Tibial nerve (tissue), 4 donors: ENCODE data around the gene CERS6.
"Not testable (repeated sequence)": the region's sequence is repeated elsewhere in the genome, so short reads cannot be mapped to it uniquely, and the experiment has no call there.

Source experiments
- EP300 ChIP-seq, 2 donors: sonication (generic); formaldehyde crosslinking; IDR thresholded peaks; one replicate each; pipeline ENCODE4 v1.6.1; 2017; ENCODE audit warnings: antibody characterized with exemption in 2 of 2, mild to moderate bottlenecking in 1 of 2
- POLR2A ChIP-seq, 2 donors: fragments of 450-650 bp; IDR thresholded peaks; one replicate each; pipeline ENCODE4 v1.6.1; 2017; ENCODE audit warnings: antibody characterized with exemption in 2 of 2, mild to moderate bottlenecking in 2 of 2, moderate library complexity in 2 of 2
- TF ChIP-seq, protein P1 (sequence below), 5 experiments: fragments of 200-600 bp in 3 of 5; fragments of 450-650 bp in 2 of 5; sonication (generic) in 3 of 5; IDR thresholded peaks; one replicate each; pipeline ENCODE4 v1.5.1; 2016 to 2019; ENCODE audit warnings: antibody characterized with exemption in 5 of 5, mild to moderate bottlenecking in 3 of 5, moderate library complexity in 2 of 5

DNA sequence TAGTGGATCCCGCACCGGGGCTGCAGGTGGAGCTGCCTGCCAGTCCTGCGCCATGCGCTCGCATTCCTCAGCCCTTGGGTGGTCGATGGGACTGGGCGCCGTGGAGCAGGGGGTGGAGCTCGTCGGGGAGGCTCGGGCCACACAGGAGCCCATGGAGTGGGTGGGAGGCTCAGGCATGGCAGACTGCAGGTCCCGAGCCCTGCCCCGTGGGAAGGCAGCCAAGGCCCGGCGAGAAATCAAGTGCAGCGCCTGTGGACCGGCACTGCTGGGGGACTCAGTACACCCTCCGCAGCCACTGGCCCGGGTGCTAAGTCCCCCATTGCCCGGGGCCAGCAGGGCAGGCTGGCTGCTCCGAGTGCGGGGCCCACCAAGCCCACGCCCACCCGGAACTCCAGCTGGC, 201.3 kb downstream of the CERS6 start:
- TF ChIP-seq, protein P1, sequence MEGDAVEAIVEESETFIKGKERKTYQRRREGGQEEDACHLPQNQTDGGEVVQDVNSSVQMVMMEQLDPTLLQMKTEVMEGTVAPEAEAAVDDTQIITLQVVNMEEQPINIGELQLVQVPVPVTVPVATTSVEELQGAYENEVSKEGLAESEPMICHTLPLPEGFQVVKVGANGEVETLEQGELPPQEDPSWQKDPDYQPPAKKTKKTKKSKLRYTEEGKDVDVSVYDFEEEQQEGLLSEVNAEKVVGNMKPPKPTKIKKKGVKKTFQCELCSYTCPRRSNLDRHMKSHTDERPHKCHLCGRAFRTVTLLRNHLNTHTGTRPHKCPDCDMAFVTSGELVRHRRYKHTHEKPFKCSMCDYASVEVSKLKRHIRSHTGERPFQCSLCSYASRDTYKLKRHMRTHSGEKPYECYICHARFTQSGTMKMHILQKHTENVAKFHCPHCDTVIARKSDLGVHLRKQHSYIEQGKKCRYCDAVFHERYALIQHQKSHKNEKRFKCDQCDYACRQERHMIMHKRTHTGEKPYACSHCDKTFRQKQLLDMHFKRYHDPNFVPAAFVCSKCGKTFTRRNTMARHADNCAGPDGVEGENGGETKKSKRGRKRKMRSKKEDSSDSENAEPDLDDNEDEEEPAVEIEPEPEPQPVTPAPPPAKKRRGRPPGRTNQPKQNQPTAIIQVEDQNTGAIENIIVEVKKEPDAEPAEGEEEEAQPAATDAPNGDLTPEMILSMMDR (IDR thresholded peaks at IDR 0.05) = not testable (repeated sequence)
- not testable (repeated sequence) for TF ChIP-seq POLR2A, EP300 (IDR thresholded peaks at IDR 0.05)
